ENCODE measurements around the gene CCDC60. TPM values are rescaled to one million over a fixed set of nuclear protein-coding genes. Genes with fewer than 3 reads are reported as not detected.

The CCDC60 gene
- total RNA-seq, 1 donor from 2014 or later = not detected

DNA sequence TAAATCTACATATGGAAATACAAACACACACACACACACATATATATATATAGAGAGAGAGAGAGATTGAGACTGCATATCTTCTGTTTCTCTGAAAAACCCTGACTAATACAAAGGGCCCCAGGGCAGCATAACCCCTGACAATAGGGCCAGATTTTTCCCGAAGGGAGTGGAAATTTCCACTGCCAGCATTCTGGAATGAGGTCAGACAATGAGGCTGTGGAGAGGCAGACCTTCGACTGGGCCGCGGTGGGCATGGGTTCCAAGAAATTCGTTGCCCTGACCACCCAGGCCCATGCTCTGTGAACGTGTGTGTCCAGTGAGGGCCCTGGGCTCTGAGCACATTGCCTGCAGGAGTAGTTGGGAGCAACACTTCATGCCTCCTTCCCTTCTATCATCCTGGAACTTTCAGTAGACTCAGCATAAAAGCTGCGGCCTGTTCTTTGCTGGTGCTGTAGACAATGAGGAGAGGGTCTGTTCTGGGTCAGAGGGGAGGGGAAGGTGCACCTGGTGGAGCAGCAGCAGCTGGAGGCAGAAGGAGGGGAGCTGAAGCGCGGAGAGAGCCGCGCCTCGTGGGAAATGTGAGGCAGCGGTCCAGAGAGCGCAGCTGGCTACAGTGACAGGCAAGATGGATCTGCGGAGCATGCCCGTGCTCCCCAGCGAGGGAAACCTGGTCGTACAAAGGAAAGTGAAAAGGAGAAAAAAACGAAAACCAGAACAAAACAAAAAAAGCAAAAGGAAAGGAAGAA lies 25.6 kb upstream of the CCDC60 start:
- intact Hi-C loops (cut with DNase I) = no loop called here
- TF ChIP-seq CTCF (IDR thresholded peaks at IDR 0.05) = no peak
- Histone ChIP-seq H3K36me3 (no peaks in the 10 kb centered on the region), H3K9me3 (no peaks in the 10 kb centered on the region), H3K4me3 (no peak overlapping the region), H3K27me3 (no peaks in the 10 kb centered on the region), H3K27ac (no peak overlapping the region), H3K4me1 (no peaks in the 10 kb centered on the region)
- ATAC-seq (no peak), DNase-seq (no peak)

- intact Hi-C loops (cut with DNase I) = no loop called here
- no peak for ATAC-seq
Measured at GRCh38 chr12:119311878-119312277, 22.7 kb upstream of the CCDC60 start.

GRCh38 chr12:119312904-119313303 lies 21.6 kb upstream of the CCDC60 start:
- Histone ChIP-seq H3K27ac (no peak overlapping the region), H3K27me3 (no peaks in the 10 kb centered on the region), H3K4me1 (no peaks in the 10 kb centered on the region), H3K9me3 (no peaks in the 10 kb centered on the region), H3K36me3 (no peaks in the 10 kb centered on the region), H3K4me3 (no peak overlapping the region)
- intact Hi-C loops (cut with DNase I) = no loop called here
- no peak for ATAC-seq
- DNase-seq = no peak
- TF ChIP-seq CTCF (IDR thresholded peaks at IDR 0.05) = no peak

More at GRCh38 chr12:119311878-119312277, 22.7 kb upstream of the CCDC60 start:
- no peaks in the 10 kb centered on the region for H3K27me3 ChIP-seq
- no peaks in the 10 kb centered on the region for H3K9me3 ChIP-seq
- H3K4me3 ChIP-seq = no peak overlapping the region
- DNase-seq = no peak
- TF ChIP-seq CTCF (IDR thresholded peaks at IDR 0.05) = no peak
- H3K27ac ChIP-seq = no peak overlapping the region
- no peaks in the 10 kb centered on the region for H3K4me1 ChIP-seq
- no peaks in the 10 kb centered on the region for H3K36me3 ChIP-seq

DNA sequence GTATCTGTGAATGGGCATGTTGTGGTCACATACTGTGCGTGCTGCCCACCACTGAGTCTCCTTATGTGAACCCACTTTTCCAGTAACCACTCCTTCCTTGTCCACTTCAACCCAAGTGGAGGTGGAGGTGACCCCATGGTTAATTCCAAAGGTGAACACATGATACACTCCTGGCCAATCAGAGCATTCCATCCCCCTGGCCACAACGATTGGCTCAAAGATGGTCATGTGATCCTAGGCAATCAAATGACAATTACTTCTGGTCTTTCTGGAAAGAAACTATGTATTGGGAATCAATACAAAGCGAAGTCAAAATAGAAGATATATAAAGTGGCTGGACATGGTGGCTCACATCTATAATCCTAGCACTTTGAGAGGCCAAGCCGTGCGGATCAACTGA lies 20.2 kb upstream of the CCDC60 start:
- Histone ChIP-seq H3K36me3 (no peaks in the 10 kb centered on the region), H3K9me3 (no peaks in the 10 kb centered on the region), H3K27me3 (no peaks in the 10 kb centered on the region), H3K27ac (no peak overlapping the region), H3K4me1 (no peaks in the 10 kb centered on the region), H3K4me3 (no peak overlapping the region)
- no peak for DNase-seq
- ATAC-seq = no peak
- TF ChIP-seq CTCF (IDR thresholded peaks at IDR 0.05) = no peak
- intact Hi-C loops (cut with DNase I) = no loop called here

DNA sequence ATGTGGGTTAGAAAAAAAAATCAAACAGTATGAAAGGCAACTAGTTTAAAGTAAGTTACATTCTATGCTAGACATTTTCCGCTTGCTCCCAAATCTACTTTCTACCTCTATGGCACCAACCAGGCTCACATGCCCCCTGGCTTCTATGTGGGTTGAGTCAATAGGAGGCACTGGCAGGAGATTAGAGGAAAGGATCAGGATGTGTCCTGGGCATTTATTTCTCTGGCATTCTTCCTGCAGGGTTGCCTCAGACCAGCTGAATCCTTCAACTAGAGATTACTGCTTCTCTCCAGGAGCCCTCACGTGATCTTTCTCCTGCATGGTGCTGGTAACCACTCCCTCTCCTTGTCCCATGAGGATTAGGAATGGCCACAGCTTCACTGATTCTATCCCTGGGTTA lies 14.9 kb upstream of the CCDC60 start:
- H3K4me1 ChIP-seq = no peaks in the 10 kb centered on the region
- TF ChIP-seq CTCF (IDR thresholded peaks at IDR 0.05) = no peak
- intact Hi-C loops (cut with DNase I) = no loop called here
- no peaks in the 10 kb centered on the region for H3K9me3 ChIP-seq
- no peak overlapping the region for H3K4me3 ChIP-seq
- no peaks in the 10 kb centered on the region for H3K36me3 ChIP-seq
- ATAC-seq (no peak), DNase-seq (no peak)
- H3K27ac ChIP-seq = no peak overlapping the region
- H3K27me3 ChIP-seq = no peaks in the 10 kb centered on the region

DNA sequence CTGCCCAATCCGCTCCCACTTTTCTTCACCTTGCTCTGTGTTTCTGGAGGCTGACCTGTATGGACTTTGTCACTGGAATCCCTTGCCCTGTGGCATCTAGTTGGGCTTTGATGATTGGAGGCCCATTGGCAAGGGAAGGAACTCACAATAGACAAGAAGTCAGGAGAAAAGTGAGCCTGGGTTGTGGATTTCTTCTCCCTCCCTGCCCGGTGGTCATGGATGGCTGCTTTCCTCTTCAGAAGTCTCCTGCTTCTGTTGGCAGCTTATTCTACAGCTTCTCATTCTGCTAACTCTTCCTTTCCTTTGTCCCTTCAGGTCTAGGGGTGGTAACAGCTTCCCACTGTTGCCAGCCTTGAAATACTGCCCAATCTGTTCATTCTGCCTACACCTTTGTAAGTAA lies 13.9 kb upstream of the CCDC60 start:
- H3K36me3 ChIP-seq = no peaks in the 10 kb centered on the region
- intact Hi-C loops (cut with DNase I) = no loop called here
- no peak overlapping the region for H3K27ac ChIP-seq
- DNase-seq (no peak), ATAC-seq (no peak)
- TF ChIP-seq CTCF (IDR thresholded peaks at IDR 0.05) = no peak
- H3K9me3 ChIP-seq = no peaks in the 10 kb centered on the region
- H3K4me3 ChIP-seq = no peak overlapping the region
- H3K27me3 ChIP-seq = no peaks in the 10 kb centered on the region
- no peaks in the 10 kb centered on the region for H3K4me1 ChIP-seq

All from upper lobe of right lung (tissue), 1 donor.